Jurkat, Clone E6-1 (cell line): ENCODE measurements around the gene PLPP1.

Source experiments
- DNase-seq: peaks from one replicate; pipeline ENCODE4 v3.0.0-alpha.2; 2011; ENCODE audit warnings: low read depth, low spot score
- H3K4me3 ChIP-seq: 2 replicates; pipeline ENCODE4 v1.5.1; 2011; ENCODE audit warnings: mild to moderate bottlenecking, low read length, control low read depth, moderate library complexity

The PLPP1 gene

GRCh38 chr5:55385227-55385626 lies 149.5 kb downstream of the PLPP1 start:
- DNase-seq: no peak
- no peak overlapping the region for H3K4me3 ChIP-seq

- no peak for DNase-seq
- no peak overlapping the region for H3K4me3 ChIP-seq
These were observed 150.7 kb downstream of the PLPP1 start for GRCh38 chr5:55384072-55384471.

GRCh38 chr5:55383254-55383653 lies 151.5 kb downstream of the PLPP1 start:
- no peak overlapping the region for H3K4me3 ChIP-seq
- no peak for DNase-seq

- DNase-seq: no peak
- no peak overlapping the region for H3K4me3 ChIP-seq
These were observed 157.0 kb downstream of the PLPP1 start for GRCh38 chr5:55377810-55378209.
